ENCODE results near the gene PIAS3.
A peak's percentile ranks its signal among the peaks of the same experiment; 100 is the strongest.

The PIAS3 gene

GRCh38 chr1:145857170-145857569 lies 1.7 kb downstream of the PIAS3 start:
- DNase-seq (ENCODE audit: low read depth): no peak
- no peak overlapping the region for H3K4me3 ChIP-seq (ENCODE audit: low read depth, low read length)
- TF ChIP-seq MYC (IDR thresholded peaks at IDR 0.05; ENCODE audit: low read depth, low read length): no peak
- TF ChIP-seq, protein P1, sequence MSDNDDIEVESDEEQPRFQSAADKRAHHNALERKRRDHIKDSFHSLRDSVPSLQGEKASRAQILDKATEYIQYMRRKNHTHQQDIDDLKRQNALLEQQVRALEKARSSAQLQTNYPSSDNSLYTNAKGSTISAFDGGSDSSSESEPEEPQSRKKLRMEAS (IDR thresholded peaks at IDR 0.05; ENCODE audit: low read depth, low read length): no peak
- TF ChIP-seq, protein P2, sequence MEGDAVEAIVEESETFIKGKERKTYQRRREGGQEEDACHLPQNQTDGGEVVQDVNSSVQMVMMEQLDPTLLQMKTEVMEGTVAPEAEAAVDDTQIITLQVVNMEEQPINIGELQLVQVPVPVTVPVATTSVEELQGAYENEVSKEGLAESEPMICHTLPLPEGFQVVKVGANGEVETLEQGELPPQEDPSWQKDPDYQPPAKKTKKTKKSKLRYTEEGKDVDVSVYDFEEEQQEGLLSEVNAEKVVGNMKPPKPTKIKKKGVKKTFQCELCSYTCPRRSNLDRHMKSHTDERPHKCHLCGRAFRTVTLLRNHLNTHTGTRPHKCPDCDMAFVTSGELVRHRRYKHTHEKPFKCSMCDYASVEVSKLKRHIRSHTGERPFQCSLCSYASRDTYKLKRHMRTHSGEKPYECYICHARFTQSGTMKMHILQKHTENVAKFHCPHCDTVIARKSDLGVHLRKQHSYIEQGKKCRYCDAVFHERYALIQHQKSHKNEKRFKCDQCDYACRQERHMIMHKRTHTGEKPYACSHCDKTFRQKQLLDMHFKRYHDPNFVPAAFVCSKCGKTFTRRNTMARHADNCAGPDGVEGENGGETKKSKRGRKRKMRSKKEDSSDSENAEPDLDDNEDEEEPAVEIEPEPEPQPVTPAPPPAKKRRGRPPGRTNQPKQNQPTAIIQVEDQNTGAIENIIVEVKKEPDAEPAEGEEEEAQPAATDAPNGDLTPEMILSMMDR (IDR thresholded peaks at IDR 0.05; ENCODE audit: low read depth, low read length): no peak
- TF ChIP-seq POLR2A (IDR thresholded peaks at IDR 0.05; ENCODE audit: extremely low read depth, insufficient read length): no peak

DNA sequence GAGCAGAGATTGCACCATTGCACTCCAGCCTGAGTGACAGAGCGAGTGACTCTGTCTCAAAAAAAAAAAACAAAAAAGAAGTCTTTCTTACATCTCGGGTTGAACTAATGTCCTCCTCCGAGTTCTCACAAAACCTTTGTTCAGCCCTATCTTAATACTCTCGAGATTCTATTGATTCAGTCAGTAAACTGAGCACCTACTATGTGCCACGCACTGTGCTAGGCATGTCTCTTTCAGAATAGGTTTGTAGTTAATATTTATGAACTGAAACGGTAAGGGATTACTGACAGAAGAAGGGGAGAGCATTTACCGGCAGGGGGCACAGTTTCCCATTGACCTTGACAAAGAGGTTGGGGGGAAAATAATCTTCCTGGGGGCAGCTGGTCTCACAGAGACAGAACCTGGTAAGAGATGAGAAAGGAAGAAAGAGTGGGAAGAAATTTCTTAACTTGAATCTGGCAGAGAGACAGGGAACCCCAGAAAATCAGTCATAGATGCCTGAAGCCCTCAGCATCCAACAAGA lies 3.4 kb downstream of the PIAS3 start:
- H3K4me3 ChIP-seq (ENCODE audit: low read depth, low read length): no peak overlapping the region
- TF ChIP-seq MYC (IDR thresholded peaks at IDR 0.05; ENCODE audit: low read depth, low read length): no peak
- TF ChIP-seq, protein P2 (IDR thresholded peaks at IDR 0.05; ENCODE audit: low read depth, low read length): peak; percentile 3
- TF ChIP-seq POLR2A (IDR thresholded peaks at IDR 0.05; ENCODE audit: extremely low read depth, insufficient read length): no peak
- no peak for DNase-seq (ENCODE audit: low read depth)

DNA sequence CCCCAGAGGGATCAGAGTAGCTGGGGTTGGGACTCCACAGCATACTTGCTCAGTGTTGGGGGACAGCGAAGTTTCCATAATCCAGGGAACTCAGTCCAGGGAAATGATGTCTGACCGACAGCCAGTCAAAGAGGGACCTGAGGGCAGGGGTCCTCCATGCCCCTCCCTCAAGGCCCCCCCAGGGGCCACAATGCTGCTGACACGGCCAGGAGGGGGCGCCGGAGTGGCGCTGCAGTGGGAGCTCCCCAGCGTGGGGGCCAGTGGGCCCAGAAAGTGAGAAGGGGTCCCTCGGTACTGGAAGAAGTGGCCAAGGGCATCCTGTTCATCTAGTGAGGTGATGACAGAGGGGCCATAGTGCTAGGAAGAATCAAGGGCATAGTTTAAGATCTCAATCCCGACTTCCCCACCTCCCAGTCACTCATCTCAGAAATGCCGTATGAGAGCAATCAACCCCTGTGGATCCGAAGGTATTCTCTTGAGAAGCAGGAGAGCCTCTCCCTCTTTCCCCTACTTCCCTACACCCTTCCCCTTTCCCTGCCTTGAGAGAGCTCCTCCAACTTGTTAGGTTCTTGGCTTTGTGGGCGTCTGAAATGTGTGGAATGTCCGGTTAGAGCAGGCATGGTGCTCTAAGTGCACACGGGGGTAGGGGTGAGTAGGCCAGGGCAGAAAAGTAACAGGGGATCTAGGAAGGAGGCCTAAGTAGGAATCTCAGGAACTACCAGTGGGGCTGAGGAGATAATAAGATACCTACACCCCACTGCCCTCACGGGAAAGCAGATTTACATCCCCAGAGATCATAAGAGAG lies 9.3 kb downstream of the PIAS3 start:
- no peak for DNase-seq (ENCODE audit: low read depth)
- H3K4me3 ChIP-seq (ENCODE audit: low read depth, low read length): no peak overlapping the region
- TF ChIP-seq MYC (IDR thresholded peaks at IDR 0.05; ENCODE audit: low read depth, low read length) (no peak), POLR2A (IDR thresholded peaks at IDR 0.05; ENCODE audit: extremely low read depth, insufficient read length) (no peak)
- TF ChIP-seq, protein P2 (IDR thresholded peaks at IDR 0.05; ENCODE audit: low read depth, low read length): peak; percentile 41

- DNase-seq (ENCODE audit: low read depth): no peak
- TF ChIP-seq, protein P2 (IDR thresholded peaks at IDR 0.05; ENCODE audit: low read depth, low read length): no peak
- TF ChIP-seq POLR2A (IDR thresholded peaks at IDR 0.05; ENCODE audit: extremely low read depth, insufficient read length): no peak
- no peak overlapping the region for H3K4me3 ChIP-seq (ENCODE audit: low read depth, low read length)
These were observed 11.1 kb downstream of the PIAS3 start for GRCh38 chr1:145847827-145848226.

DNA sequence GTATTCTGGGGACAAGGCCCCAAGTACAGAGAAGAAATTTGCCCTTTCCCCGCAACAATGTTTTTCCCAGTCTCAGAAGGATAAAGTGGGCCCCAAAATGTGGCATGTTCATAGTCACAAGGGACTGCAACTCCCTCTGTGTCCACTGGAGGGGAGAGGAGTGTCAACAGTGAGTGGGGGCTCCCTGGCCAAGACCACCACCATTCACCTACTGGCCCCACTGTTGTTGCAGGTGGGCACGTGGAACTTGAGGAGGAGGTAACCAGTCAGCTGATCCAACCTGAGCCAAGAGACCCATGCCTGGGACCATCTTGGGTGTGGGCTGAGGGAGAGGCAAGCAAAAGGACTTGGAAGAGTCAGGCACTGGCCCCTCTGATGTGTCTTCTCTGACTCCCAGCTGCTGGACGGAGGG lies 12.7 kb downstream of the PIAS3 start:
- no peak overlapping the region for H3K4me3 ChIP-seq (ENCODE audit: low read depth, low read length)
- no peak for TF ChIP-seq POLR2A (IDR thresholded peaks at IDR 0.05; ENCODE audit: extremely low read depth, insufficient read length)
- TF ChIP-seq MYC (IDR thresholded peaks at IDR 0.05; ENCODE audit: low read depth, low read length): no peak
- TF ChIP-seq, protein P2 (IDR thresholded peaks at IDR 0.05; ENCODE audit: low read depth, low read length): peak; percentile 61
- peak; percentile 47 for DNase-seq (ENCODE audit: low read depth)

DNA sequence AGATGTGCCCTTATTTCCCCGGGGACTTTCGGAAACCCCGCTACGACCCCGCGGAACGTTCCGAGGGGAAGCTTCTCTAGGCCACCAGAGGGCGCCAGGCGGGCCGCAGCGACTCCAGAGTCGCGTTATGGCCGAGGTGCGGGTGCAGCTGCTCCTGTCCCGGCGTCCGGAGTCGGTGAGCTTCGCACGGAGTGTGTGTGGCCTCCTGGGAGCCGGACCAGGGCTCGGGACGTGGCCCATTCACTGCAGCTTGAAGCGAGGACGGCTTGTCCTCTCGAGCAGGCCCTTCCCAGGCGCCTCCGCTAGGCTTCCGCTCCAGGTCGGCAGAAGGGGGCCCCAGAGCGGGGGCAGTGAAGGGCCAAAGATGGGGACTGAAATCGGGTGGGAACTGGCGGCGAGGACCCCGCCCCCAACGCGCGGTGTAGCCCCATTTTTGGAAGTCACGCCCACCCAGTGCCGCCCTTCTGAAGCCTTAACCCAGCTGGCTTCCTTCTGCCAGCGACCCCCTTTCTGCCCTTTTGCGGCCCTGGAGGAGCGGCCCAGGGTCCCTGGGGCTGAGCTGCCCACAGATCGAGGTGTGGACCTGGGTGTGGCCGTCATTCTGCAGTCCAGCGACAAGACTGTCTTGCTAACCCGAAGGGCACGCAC lies 13.2 kb downstream of the PIAS3 start, which contains the start of gene NUDT17:
NUDT17 (plus strand) TSS at position 117 of the 648 bp plus-strand sequence; CDS start at position 128, 11 bp downstream.
- peak; percentile 85 for DNase-seq (ENCODE audit: low read depth)
- TF ChIP-seq, protein P2 (IDR thresholded peaks at IDR 0.05; ENCODE audit: low read depth, low read length): peak; percentile 85
- TF ChIP-seq POLR2A (IDR thresholded peaks at IDR 0.05; ENCODE audit: extremely low read depth, insufficient read length): no peak
- peak; percentile 71 for TF ChIP-seq MYC (IDR thresholded peaks at IDR 0.05; ENCODE audit: low read depth, low read length)
- TF ChIP-seq, protein P1 (IDR thresholded peaks at IDR 0.05; ENCODE audit: low read depth, low read length): 0 out of 2 replicates have a peak, but pooled peaks have one; percentile 55
- H3K4me3 ChIP-seq (ENCODE audit: low read depth, low read length): peak within 1 kb of the TSS; percentile 46

Measured in NB4 (cell line).